Mesenchymal stem cell (in vitro differentiated cells and primary cell): ENCODE results near the gene MYL6.

Source experiments
- DNase-seq: peaks from one replicate; pipeline ENCODE4 v3.0.0-alpha.2; 2013
- H2AFZ ChIP-seq: one replicate; pipeline ENCODE4 v1.6.1; 2013; ENCODE audit warnings: low read depth, mild to moderate bottlenecking, control low read depth, inconsistent platforms, low read length, moderate library complexity
- H2AK5ac ChIP-seq: 2 replicates; pipeline ENCODE4 v1.6.1; 2013; ENCODE audit warnings: low read length, moderate library complexity, mild to moderate bottlenecking, inconsistent platforms; ENCODE audit not compliant: severe bottlenecking
- H2BK120ac ChIP-seq: one replicate; pipeline ENCODE4 v1.6.1; 2013; ENCODE audit warnings: low read depth, mild to moderate bottlenecking, inconsistent platforms, low read length, moderate library complexity
- H2BK12ac ChIP-seq, 2 experiments: one replicate each; pipeline ENCODE4 v1.6.1; 2013; ENCODE audit warnings: inconsistent platforms in 2 of 2, low read length in 2 of 2, mild to moderate bottlenecking in 2 of 2, moderate library complexity in 2 of 2, control low read depth in 1 of 2
- H2BK15ac ChIP-seq: one replicate; pipeline ENCODE4 v1.6.1; 2013; ENCODE audit warnings: mild to moderate bottlenecking, low read depth, inconsistent platforms; ENCODE audit not compliant: poor library complexity, severe bottlenecking
- H2BK5ac ChIP-seq: 2 replicates; pipeline ENCODE4 v1.6.1; 2013; ENCODE audit warnings: low read depth, mild to moderate bottlenecking, low read length, control low read depth, inconsistent platforms; ENCODE audit not compliant: poor library complexity, severe bottlenecking
- H3K14ac ChIP-seq, 2 experiments: one replicate each; pipeline ENCODE4 v1.6.1; 2013; ENCODE audit warnings: inconsistent platforms in 2 of 2, low read length in 2 of 2, control low read depth in 1 of 2, mild to moderate bottlenecking in 1 of 2, moderate library complexity in 1 of 2
- H3K18ac ChIP-seq, 2 experiments: one replicate each; pipeline ENCODE4 v1.6.1; 2013; ENCODE audit warnings: inconsistent platforms in 2 of 2, low read length in 2 of 2, control low read depth in 1 of 2, low read depth in 1 of 2, mild to moderate bottlenecking in 1 of 2
- H3K23ac ChIP-seq, 2 experiments: one replicate each; pipeline ENCODE4 v1.6.1; 2013; ENCODE audit warnings: inconsistent platforms in 2 of 2, low read length in 2 of 2, mild to moderate bottlenecking in 2 of 2, moderate library complexity in 2 of 2, control low read depth in 1 of 2
- H3K27ac ChIP-seq: 2 replicates; pipeline ENCODE4 v1.5.1; 2013; ENCODE audit warnings: mild to moderate bottlenecking, moderate library complexity, low read length, control low read depth, inconsistent platforms; ENCODE audit not compliant: poor library complexity, severe bottlenecking
- H3K27me3 ChIP-seq, 2 experiments: 2 replicates each; pipeline versions ENCODE4 v1.6.1 to v1.7.0; 2013; ENCODE audit warnings: low read length in 2 of 2, mild to moderate bottlenecking in 2 of 2, moderate library complexity in 2 of 2, control low read depth in 1 of 2, inconsistent platforms in 1 of 2; ENCODE audit not compliant: control insufficient read depth in 1 of 2, insufficient read depth in 1 of 2
- H3K36me3 ChIP-seq, 2 experiments: 2 replicates each; pipeline versions ENCODE4 v1.6.1 to v1.7.0; 2013; ENCODE audit warnings: low read length in 2 of 2, control low read depth in 1 of 2, inconsistent platforms in 1 of 2, low read depth in 1 of 2, mild to moderate bottlenecking in 1 of 2; ENCODE audit not compliant: insufficient read depth in 2 of 2, control insufficient read depth in 1 of 2
- H3K4ac ChIP-seq, 2 experiments: one replicate each; pipeline ENCODE4 v1.6.1; 2013; ENCODE audit warnings: inconsistent platforms in 2 of 2, low read length in 2 of 2, mild to moderate bottlenecking in 2 of 2, moderate library complexity in 2 of 2, control low read depth in 1 of 2, low read depth in 1 of 2
- H3K4me1 ChIP-seq: 2 replicates; pipeline ENCODE4 v1.6.1; 2013; ENCODE audit warnings: low read depth, low read length, control low read depth; ENCODE audit not compliant: control insufficient read depth, insufficient read depth
- H3K4me2 ChIP-seq: 2 replicates; pipeline ENCODE4 v1.6.1; 2013; ENCODE audit warnings: low read length, mild to moderate bottlenecking, inconsistent platforms; ENCODE audit not compliant: poor library complexity, severe bottlenecking
- H3K4me3 ChIP-seq, 2 experiments: 2 replicates each; pipeline versions ENCODE4 v1.5.1 to v1.7.0; 2013; ENCODE audit warnings: low read length in 2 of 2, mild to moderate bottlenecking in 2 of 2, control low read depth in 1 of 2, low read depth in 1 of 2; ENCODE audit not compliant: insufficient read depth in 1 of 2
- H3K79me1 ChIP-seq: replicated peaks from 2 replicates; pipeline ENCODE4 v1.6.1; 2013; ENCODE audit warnings: mild to moderate bottlenecking, control low read depth, low read length, inconsistent platforms; ENCODE audit not compliant: poor library complexity, severe bottlenecking
- H3K9ac ChIP-seq: 2 replicates; pipeline ENCODE4 v1.7.0; 2013; ENCODE audit warnings: mild to moderate bottlenecking, low read length, moderate library complexity
- H3K9me3 ChIP-seq: 2 replicates; pipeline ENCODE4 v1.7.0; 2013; ENCODE audit warnings: mild to moderate bottlenecking, low read length; ENCODE audit not compliant: control insufficient read depth
- H4K8ac ChIP-seq: one replicate; pipeline ENCODE4 v1.6.1; 2013; ENCODE audit warnings: inconsistent platforms, mild to moderate bottlenecking, low read length, moderate library complexity
- H4K91ac ChIP-seq: one replicate; pipeline ENCODE4 v1.6.1; 2013; ENCODE audit warnings: mild to moderate bottlenecking, low read length, inconsistent platforms
- WGBS: methylation state at CpG from one replicate; pipeline ENCODE4 v1.1.7; 2013; ENCODE audit warnings: mixed read lengths; 5-methylcytosine and 5-hydroxymethylcytosine counted together

Gene MYL6

GRCh38 chr12:56197921-56198635, 39.9 kb downstream of the MYL6 start:
- H2AK5ac ChIP-seq: no peak overlapping the region
- H3K4me1 ChIP-seq: no peaks in the 10 kb centered on the region
- no peak overlapping the region for H2BK12ac ChIP-seq
- no peak for DNase-seq
- H3K4me2 ChIP-seq: no peak overlapping the region
- no peak overlapping the region for H3K4me3 ChIP-seq
- H2BK5ac ChIP-seq: no peak overlapping the region
- H3K79me1 ChIP-seq: no peaks in the 10 kb centered on the region
- no peak overlapping the region for H3K27ac ChIP-seq
- no peaks in the 10 kb centered on the region for H3K9me3 ChIP-seq
- no peak overlapping the region for H2BK120ac ChIP-seq
- H2BK15ac ChIP-seq: peak overlapping the region; percentile 8
- H3K36me3 ChIP-seq: no peaks in the 10 kb centered on the region
- no peak overlapping the region for H3K23ac ChIP-seq
- H2AFZ ChIP-seq: no peak overlapping the region
- no peak overlapping the region for H3K4ac ChIP-seq
- no peak overlapping the region for H3K9ac ChIP-seq
- 92% methylated on average over 9 of the region's 9 CpGs for WGBS
- no peaks in the 10 kb centered on the region for H3K27me3 ChIP-seq
- H4K8ac ChIP-seq: no peak overlapping the region
- no peak overlapping the region for H3K18ac ChIP-seq
- no peak overlapping the region for H4K91ac ChIP-seq
- H3K14ac ChIP-seq: no peak overlapping the region

- no peak overlapping the region for H3K4me3 ChIP-seq
- 82% methylated on average over 1 of the region's 1 CpG for WGBS
Measured at GRCh38 chr12:56198836-56199235, 40.7 kb downstream of the MYL6 start.

GRCh38 chr12:56202366-56202765, 44.2 kb downstream of the MYL6 start:
- Histone ChIP-seq H3K9me3 (no peaks in the 10 kb centered on the region), H3K27me3 (no peaks in the 10 kb centered on the region), H3K27ac (no peak overlapping the region), H3K4me1 (no peaks in the 10 kb centered on the region), H2AFZ (no peak overlapping the region), H3K4me2 (no peak overlapping the region), H2BK15ac (no peak overlapping the region), H4K8ac (no peak overlapping the region), H4K91ac (no peak overlapping the region), H2BK120ac (no peak overlapping the region), H2AK5ac (no peak overlapping the region), H3K79me1 (peaks cover 4% of the 10 kb centered on the region), H3K4me3 (no peak overlapping the region), H2BK5ac (no peak overlapping the region), H2BK12ac (no peak overlapping the region), H3K36me3 (peaks cover 23 to 34% of the 10 kb centered on the region in 2 experiments), H3K9ac (no peak overlapping the region), H3K23ac (no peak overlapping the region), H3K14ac (no peak overlapping the region), H3K4ac (no peak overlapping the region), H3K18ac (no peak overlapping the region)
- DNase-seq: no peak
- 14% methylated on average over 1 of the region's 1 CpG for WGBS

More at GRCh38 chr12:56198836-56199235, 40.7 kb downstream of the MYL6 start:
- H3K79me1 ChIP-seq: no peaks in the 10 kb centered on the region
- no peak overlapping the region for H3K14ac ChIP-seq
- H3K9ac ChIP-seq: no peak overlapping the region
- H2AFZ ChIP-seq: no peak overlapping the region
- no peak overlapping the region for H3K4ac ChIP-seq
- H2BK5ac ChIP-seq: no peak overlapping the region
- no peaks in the 10 kb centered on the region for H3K36me3 ChIP-seq
- no peak for DNase-seq
- no peak overlapping the region for H2BK120ac ChIP-seq
- no peak overlapping the region for H2BK15ac ChIP-seq
- no peak overlapping the region for H4K8ac ChIP-seq
- no peak overlapping the region for H2AK5ac ChIP-seq
- no peak overlapping the region for H2BK12ac ChIP-seq
- no peaks in the 10 kb centered on the region for H3K4me1 ChIP-seq
- H3K18ac ChIP-seq: no peak overlapping the region
- H3K9me3 ChIP-seq: no peaks in the 10 kb centered on the region
- H3K4me2 ChIP-seq: no peak overlapping the region
- no peak overlapping the region for H3K23ac ChIP-seq
- H3K27ac ChIP-seq: no peak overlapping the region
- H3K27me3 ChIP-seq: no peaks in the 10 kb centered on the region
- H4K91ac ChIP-seq: no peak overlapping the region

- WGBS: no CpG with 5 or more reads among the region's 2 CpGs
- no peaks in the 10 kb centered on the region for H3K9me3 ChIP-seq
- no peak overlapping the region for H3K27ac ChIP-seq
- H3K79me1 ChIP-seq: peaks cover 4% of the 10 kb centered on the region
- H2BK5ac ChIP-seq: no peak overlapping the region
- H2AK5ac ChIP-seq: no peak overlapping the region
- H4K8ac ChIP-seq: no peak overlapping the region
- H2BK12ac ChIP-seq: no peak overlapping the region
- H3K4me2 ChIP-seq: no peak overlapping the region
- H3K18ac ChIP-seq: no peak overlapping the region
- no peak overlapping the region for H4K91ac ChIP-seq
- H2BK15ac ChIP-seq: no peak overlapping the region
- no peak overlapping the region for H2AFZ ChIP-seq
- H2BK120ac ChIP-seq: no peak overlapping the region
- peaks cover 27 to 38% of the 10 kb centered on the region in 2 experiments for H3K36me3 ChIP-seq
- H3K27me3 ChIP-seq: no peaks in the 10 kb centered on the region
- no peaks in the 10 kb centered on the region for H3K4me1 ChIP-seq
- no peak overlapping the region for H3K9ac ChIP-seq
- no peak overlapping the region for H3K23ac ChIP-seq
- H3K14ac ChIP-seq: no peak overlapping the region
- H3K4me3 ChIP-seq: no peak overlapping the region
- DNase-seq: no peak
- H3K4ac ChIP-seq: no peak overlapping the region
Measured at GRCh38 chr12:56202838-56203237, 44.7 kb downstream of the MYL6 start.
